Urinary bladder (tissue), 4 donors: ENCODE data around the gene ADAP1. TPM values are rescaled to one million over a fixed set of nuclear protein-coding genes. Genes with fewer than 3 reads are reported as not detected.
A peak's percentile ranks its signal among the peaks of the same experiment; 100 is the strongest.
"Not testable (repeated sequence)": the region's sequence is repeated elsewhere in the genome, so short reads cannot be mapped to it uniquely, and the experiment has no call there.

Source experiments
- DNase-seq: peaks from one replicate; pipeline ENCODE4 v3.0.0-alpha.2; 2015; ENCODE audit errors: extremely low spot score
- H3K27ac ChIP-seq: one replicate; pipeline ENCODE4 v1.5.1; 2013; ENCODE audit warnings: low read depth, mild to moderate bottlenecking, moderate library complexity
- H3K36me3 ChIP-seq: one replicate; pipeline ENCODE4 v1.6.1; 2013; ENCODE audit warnings: mild to moderate bottlenecking, moderate library complexity; ENCODE audit not compliant: insufficient read depth
- H3K4me1 ChIP-seq: one replicate; pipeline ENCODE4 v1.6.1; 2013; ENCODE audit warnings: mild to moderate bottlenecking, moderate library complexity; ENCODE audit not compliant: insufficient read depth
- H3K4me3 ChIP-seq: one replicate; pipeline ENCODE4 v1.5.1; 2013; ENCODE audit warnings: low read depth, low read length
- WGBS: extraction: QIAGEN DNeasy Blood & Tissue Kit; methylation state at CpG from one replicate; pipeline ENCODE4 v1.1.7; 2013; 5-methylcytosine and 5-hydroxymethylcytosine counted together
- polyA plus RNA-seq: library from polyadenylated mRNA; stranded (reverse); fragments of 200-250 nt; gene quantifications from one replicate; pipeline ENCODE4 v1.2.3, GENCODE V29; 2013
- total RNA-seq: library from RNA; depleted of rRNA; stranded (reverse); fragments of >200 nt; gene quantifications from one replicate; pipeline ENCODE4 v1.2.3, GENCODE V29; 2014
- donor health status: healthy with polysubstance abuse.
- donor health status: healthy.

Gene ADAP1
- total RNA-seq (11.7 TPM), polyA plus RNA-seq (13.7 TPM)

GRCh38 chr7:954330-955238 lies at the start of gene ADAP1:
Gene ADAP1 (minus strand): TSS chr7:954680. CDS start chr7:954477, 203 bp downstream.
- Histone ChIP-seq H3K4me3 (peak within 1 kb of the TSS; percentile 68), H3K4me1 (no peaks in the 10 kb centered on the region), H3K36me3 (no peaks in the 10 kb centered on the region), H3K27ac (no peak within 1 kb of the TSS)
- no peak for DNase-seq
- WGBS, result 8% methylated on average over 107 of the region's 115 CpGs

GRCh38 chr7:1002445-1002844 lies 48.0 kb upstream of the ADAP1 start:
- H3K4me1 ChIP-seq, DNase-seq, H3K4me3 ChIP-seq, H3K36me3 ChIP-seq, H3K27ac ChIP-seq: not testable (repeated sequence)
- 86% methylated on average over 6 of the region's 7 CpGs for WGBS

GRCh38 chr7:1002026-1002425 lies 47.5 kb upstream of the ADAP1 start:
- WGBS, result 91% methylated on average over 4 of the region's 4 CpGs
- H3K36me3 ChIP-seq, H3K27ac ChIP-seq, DNase-seq, H3K4me3 ChIP-seq, H3K4me1 ChIP-seq: not testable (repeated sequence)

GRCh38 chr7:1001069-1001770 lies 46.7 kb upstream of the ADAP1 start:
- not testable (repeated sequence) for H3K4me1 ChIP-seq, DNase-seq, H3K36me3 ChIP-seq, H3K27ac ChIP-seq, H3K4me3 ChIP-seq
- 92% methylated on average over 14 of the region's 14 CpGs for WGBS

- Histone ChIP-seq H3K4me1 (no peaks in the 10 kb centered on the region), H3K36me3 (no peaks in the 10 kb centered on the region), H3K4me3 (no peak overlapping the region), H3K27ac (no peak overlapping the region)
- WGBS, result 88% methylated on average over 52 of the region's 52 CpGs
- no peak for DNase-seq
Measured at GRCh38 chr7:999941-1000935, 45.8 kb upstream of the ADAP1 start.

- H3K4me3 ChIP-seq, result no peak overlapping the region
- H3K4me1 ChIP-seq, result no peaks in the 10 kb centered on the region
- no peak for DNase-seq
- WGBS, result 75% methylated on average over 28 of the region's 28 CpGs
- no peak overlapping the region for H3K27ac ChIP-seq
- no peaks in the 10 kb centered on the region for H3K36me3 ChIP-seq
Measured at GRCh38 chr7:999149-999879, 44.8 kb upstream of the ADAP1 start.

GRCh38 chr7:997404-998395 lies 43.2 kb upstream of the ADAP1 start:
- no peaks in the 10 kb centered on the region for H3K4me1 ChIP-seq
- H3K4me3 ChIP-seq, result no peak overlapping the region
- no peak for DNase-seq
- no peaks in the 10 kb centered on the region for H3K36me3 ChIP-seq
- 78% methylated on average over 45 of the region's 45 CpGs for WGBS
- no peak overlapping the region for H3K27ac ChIP-seq

- Histone ChIP-seq H3K4me3 (no peak overlapping the region), H3K36me3 (no peaks in the 10 kb centered on the region), H3K27ac (no peak overlapping the region), H3K4me1 (no peaks in the 10 kb centered on the region)
- no peak for DNase-seq
- 85% methylated on average over 38 of the region's 38 CpGs for WGBS
Measured at GRCh38 chr7:996079-996872, 41.8 kb upstream of the ADAP1 start.

GRCh38 chr7:995571-995970 lies 41.1 kb upstream of the ADAP1 start:
- Histone ChIP-seq H3K4me3 (no peak overlapping the region), H3K36me3 (no peaks in the 10 kb centered on the region), H3K27ac (no peak overlapping the region), H3K4me1 (no peaks in the 10 kb centered on the region)
- no peak for DNase-seq
- 88% methylated on average over 14 of the region's 14 CpGs for WGBS

- Histone ChIP-seq H3K36me3 (no peaks in the 10 kb centered on the region), H3K27ac (no peak overlapping the region), H3K4me1 (no peaks in the 10 kb centered on the region), H3K4me3 (no peak overlapping the region)
- WGBS, result 76% methylated on average over 28 of the region's 28 CpGs
- DNase-seq, result no peak
Measured at GRCh38 chr7:994592-995308, 40.3 kb upstream of the ADAP1 start.
